HG02852 (cell line): ENCODE results near the gene STXBP6.
"Not testable (repeated sequence)": the region's sequence is repeated elsewhere in the genome, so short reads cannot be mapped to it uniquely, and the experiment has no call there.

Experiments
- ATAC-seq: cut with Tn5 transposase; IDR thresholded peaks from one replicate; pipeline ENCODE4 v1.9.1; 2021; ENCODE audit warnings: mild to moderate bottlenecking, moderate library complexity; ENCODE audit not compliant: unreplicated experiment

Gene STXBP6

GRCh38 chr14:24774187-24774915 is 275.6 kb downstream of the STXBP6 start:
- no peak for ATAC-seq

- ATAC-seq = not testable (repeated sequence)
Observed at GRCh38 chr14:24773564-24773963, 276.4 kb downstream of the STXBP6 start.

DNA sequence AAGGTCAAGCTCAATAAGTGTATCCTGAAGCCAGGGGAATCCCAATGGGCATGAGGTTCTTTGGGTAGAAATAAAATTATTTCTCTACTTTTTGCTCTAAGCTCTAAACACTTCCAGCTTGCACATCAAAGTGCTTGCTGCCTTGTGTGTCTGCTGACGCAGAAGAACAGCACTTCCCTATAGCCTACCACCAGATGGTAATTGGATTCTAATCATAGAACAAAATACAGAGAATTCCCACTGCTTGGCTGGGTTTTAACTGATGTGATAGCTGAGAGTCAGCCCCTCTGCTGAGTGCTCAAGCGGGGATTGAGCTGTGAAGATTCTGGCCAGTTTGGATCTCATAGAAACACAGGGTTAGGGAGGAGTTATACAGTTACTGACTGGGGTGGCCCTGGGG is 283.5 kb downstream of the STXBP6 start:
- no peak for ATAC-seq

- ATAC-seq = no peak
Observed at GRCh38 chr14:24761141-24761540, 288.8 kb downstream of the STXBP6 start.
